Chondrocyte (in vitro differentiated cells): ENCODE results near the gene TRAPPC2L. TPM values are rescaled to one million over a fixed set of nuclear protein-coding genes. Genes with fewer than 3 reads are reported as not detected.

Source experiments
- DNase-seq: peaks from one replicate; pipeline ENCODE4 v3.0.0; 2021; ENCODE audit warnings: mixed read lengths, low spot score
- H3K27ac Mint-ChIP-seq: one replicate; pipeline ENCODE4 v1.8.0; 2021; ENCODE audit warnings: mild to moderate bottlenecking, moderate library complexity, mixed read lengths; ENCODE audit not compliant: unreplicated experiment
- H3K27me3 Mint-ChIP-seq: 2 replicates; pipeline ENCODE4 v1.8.0; 2021; ENCODE audit warnings: low read depth, mixed read lengths
- H3K36me3 Mint-ChIP-seq: 2 replicates; pipeline ENCODE4 v1.8.0; 2021; ENCODE audit warnings: low read depth, mixed read lengths
- H3K4me1 Mint-ChIP-seq: 2 replicates; pipeline ENCODE4 v1.8.0; 2021; ENCODE audit warnings: low read depth, mild to moderate bottlenecking, mixed read lengths
- H3K4me3 Mint-ChIP-seq: one replicate; pipeline ENCODE4 v1.8.0; 2021; ENCODE audit warnings: mild to moderate bottlenecking, moderate library complexity, mixed read lengths; ENCODE audit not compliant: unreplicated experiment
- H3K9me3 Mint-ChIP-seq: 2 replicates; pipeline ENCODE4 v1.8.0; 2021; ENCODE audit warnings: low read depth, mixed read lengths
- total RNA-seq: library from RNA; stranded (reverse); gene quantifications from 3 replicates; pipeline ENCODE4 v1.2.1, GENCODE V29; 2021
- TF ChIP-seq, protein P1 (sequence below): fragments of 200-600 bp; sonication (generic); IDR thresholded peaks from 2 replicates; pipeline ENCODE4 v1.5.0; 2021; ENCODE audit warnings: antibody characterized with exemption, mild to moderate bottlenecking, moderate library complexity

The TRAPPC2L gene
- total RNA-seq, 1 donor from 2014 or later, result 52.5 TPM

DNA sequence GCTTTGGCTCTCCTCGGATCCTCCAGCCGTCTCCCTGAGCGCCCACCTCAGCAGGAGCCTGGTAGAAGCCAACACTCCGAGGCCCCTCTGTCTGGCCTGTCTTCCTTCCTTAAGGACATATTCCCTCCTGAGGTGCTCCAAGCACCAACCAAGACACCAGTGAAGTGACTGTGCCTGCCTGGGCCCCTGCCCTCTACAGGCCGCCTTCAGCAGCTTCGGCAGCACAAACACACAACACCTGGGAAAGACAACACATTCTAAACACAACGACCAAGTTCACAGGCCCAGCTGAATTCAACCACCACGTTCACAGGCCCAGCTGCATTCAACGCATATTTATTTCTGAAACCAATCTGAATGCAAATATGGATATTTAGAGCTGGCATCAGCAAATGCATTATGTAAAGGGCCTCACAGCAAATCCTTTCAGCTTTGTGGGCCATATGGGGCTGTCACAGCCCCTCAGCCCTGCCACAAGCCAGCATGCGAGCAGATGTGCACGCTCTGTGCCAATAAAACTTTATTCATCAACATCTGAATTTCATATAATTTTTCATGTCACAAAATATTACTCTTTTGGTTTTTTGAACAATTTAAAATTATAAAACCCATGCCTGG is 12.4 kb upstream of the TRAPPC2L start:
- TF ChIP-seq, protein P1, sequence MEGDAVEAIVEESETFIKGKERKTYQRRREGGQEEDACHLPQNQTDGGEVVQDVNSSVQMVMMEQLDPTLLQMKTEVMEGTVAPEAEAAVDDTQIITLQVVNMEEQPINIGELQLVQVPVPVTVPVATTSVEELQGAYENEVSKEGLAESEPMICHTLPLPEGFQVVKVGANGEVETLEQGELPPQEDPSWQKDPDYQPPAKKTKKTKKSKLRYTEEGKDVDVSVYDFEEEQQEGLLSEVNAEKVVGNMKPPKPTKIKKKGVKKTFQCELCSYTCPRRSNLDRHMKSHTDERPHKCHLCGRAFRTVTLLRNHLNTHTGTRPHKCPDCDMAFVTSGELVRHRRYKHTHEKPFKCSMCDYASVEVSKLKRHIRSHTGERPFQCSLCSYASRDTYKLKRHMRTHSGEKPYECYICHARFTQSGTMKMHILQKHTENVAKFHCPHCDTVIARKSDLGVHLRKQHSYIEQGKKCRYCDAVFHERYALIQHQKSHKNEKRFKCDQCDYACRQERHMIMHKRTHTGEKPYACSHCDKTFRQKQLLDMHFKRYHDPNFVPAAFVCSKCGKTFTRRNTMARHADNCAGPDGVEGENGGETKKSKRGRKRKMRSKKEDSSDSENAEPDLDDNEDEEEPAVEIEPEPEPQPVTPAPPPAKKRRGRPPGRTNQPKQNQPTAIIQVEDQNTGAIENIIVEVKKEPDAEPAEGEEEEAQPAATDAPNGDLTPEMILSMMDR, result peak; percentile 17

DNA sequence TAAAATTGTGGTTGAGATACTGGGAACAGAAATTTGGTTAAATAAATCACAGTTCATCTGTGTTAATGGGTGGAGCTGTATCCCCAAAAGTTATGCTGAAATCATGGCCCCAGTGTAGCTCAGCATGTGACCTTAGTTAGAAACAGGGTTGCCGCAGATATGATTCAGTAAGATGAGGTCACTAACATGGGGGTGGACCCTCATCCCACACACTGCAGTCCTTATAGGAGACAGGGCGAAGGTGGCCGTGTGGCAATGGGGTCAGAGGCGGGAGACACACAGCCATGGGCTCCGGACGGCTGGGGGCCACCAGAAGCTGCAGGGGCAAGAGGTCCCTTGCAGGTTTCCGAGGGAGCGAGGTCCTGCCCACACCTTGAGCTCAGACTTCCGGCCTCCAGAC is 10.8 kb upstream of the TRAPPC2L start:
- Mint-ChIP-seq H3K36me3 (peaks cover 5% of the 10 kb centered on the region), H3K27ac (no peak overlapping the region), H3K4me3 (no peak overlapping the region), H3K27me3 (no peaks in the 10 kb centered on the region), H3K9me3 (no peaks in the 10 kb centered on the region), H3K4me1 (no peaks in the 10 kb centered on the region)
- TF ChIP-seq, protein P1, result no peak
- DNase-seq, result no peak

More for the DNA sequence above, 12.4 kb upstream of the TRAPPC2L start:
- H3K4me1 Mint-ChIP-seq, result no peaks in the 10 kb centered on the region
- peaks cover 8% of the 10 kb centered on the region for H3K36me3 Mint-ChIP-seq
- no peaks in the 10 kb centered on the region for H3K27me3 Mint-ChIP-seq
- H3K27ac Mint-ChIP-seq, result no peak overlapping the region
- no peak overlapping the region for H3K4me3 Mint-ChIP-seq
- H3K9me3 Mint-ChIP-seq, result no peaks in the 10 kb centered on the region
- no peak for DNase-seq

DNA sequence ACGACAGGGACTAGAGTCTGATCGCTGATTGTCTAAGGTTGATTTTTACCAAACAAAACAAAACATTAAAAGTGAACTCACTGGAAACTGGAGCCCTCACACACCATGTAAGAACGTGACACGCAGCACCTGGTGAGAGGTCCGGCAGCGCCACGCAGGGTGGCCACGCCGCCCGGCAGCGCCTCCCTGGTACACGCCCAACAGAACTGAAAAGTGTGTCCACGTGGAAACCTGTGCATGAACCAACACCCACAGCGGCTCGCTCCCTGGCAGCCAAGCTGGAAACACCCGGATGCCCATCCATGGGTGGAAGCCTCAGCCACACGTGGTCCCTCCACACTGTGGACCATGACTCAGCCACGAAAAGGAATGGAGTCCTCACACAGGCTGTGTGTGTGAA is 9.3 kb upstream of the TRAPPC2L start:
- TF ChIP-seq, protein P1, result no peak
- H3K36me3 Mint-ChIP-seq, result peaks cover 5% of the 10 kb centered on the region
- no peaks in the 10 kb centered on the region for H3K27me3 Mint-ChIP-seq
- no peaks in the 10 kb centered on the region for H3K9me3 Mint-ChIP-seq
- no peak overlapping the region for H3K27ac Mint-ChIP-seq
- DNase-seq, result no peak
- no peak overlapping the region for H3K4me3 Mint-ChIP-seq
- H3K4me1 Mint-ChIP-seq, result no peaks in the 10 kb centered on the region

DNA sequence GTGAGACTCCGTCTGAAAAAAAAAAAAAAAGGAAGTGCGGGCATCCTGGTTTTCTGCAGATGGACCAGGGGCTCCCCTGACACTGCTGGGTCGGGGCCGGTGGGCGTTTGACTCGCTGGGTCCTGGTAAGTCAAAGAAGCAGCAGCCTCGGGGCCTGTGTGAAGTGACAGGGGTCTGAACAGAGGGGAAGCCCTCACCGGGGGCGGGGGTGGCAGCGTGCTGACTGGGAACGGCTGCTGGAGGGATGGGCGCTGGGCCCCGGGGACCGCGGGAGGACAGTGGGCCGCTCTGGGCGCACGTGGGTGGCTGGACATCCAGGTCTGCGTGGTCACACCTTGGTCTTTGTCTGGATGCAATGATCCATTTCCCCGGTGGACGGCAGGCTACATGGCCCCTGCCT is 8.4 kb upstream of the TRAPPC2L start:
- Mint-ChIP-seq H3K27ac (no peak overlapping the region), H3K36me3 (peaks cover 1% of the 10 kb centered on the region), H3K27me3 (no peaks in the 10 kb centered on the region), H3K4me3 (no peak overlapping the region), H3K4me1 (no peaks in the 10 kb centered on the region), H3K9me3 (no peaks in the 10 kb centered on the region)
- no peak for DNase-seq
- TF ChIP-seq, protein P1, result no peak

DNA sequence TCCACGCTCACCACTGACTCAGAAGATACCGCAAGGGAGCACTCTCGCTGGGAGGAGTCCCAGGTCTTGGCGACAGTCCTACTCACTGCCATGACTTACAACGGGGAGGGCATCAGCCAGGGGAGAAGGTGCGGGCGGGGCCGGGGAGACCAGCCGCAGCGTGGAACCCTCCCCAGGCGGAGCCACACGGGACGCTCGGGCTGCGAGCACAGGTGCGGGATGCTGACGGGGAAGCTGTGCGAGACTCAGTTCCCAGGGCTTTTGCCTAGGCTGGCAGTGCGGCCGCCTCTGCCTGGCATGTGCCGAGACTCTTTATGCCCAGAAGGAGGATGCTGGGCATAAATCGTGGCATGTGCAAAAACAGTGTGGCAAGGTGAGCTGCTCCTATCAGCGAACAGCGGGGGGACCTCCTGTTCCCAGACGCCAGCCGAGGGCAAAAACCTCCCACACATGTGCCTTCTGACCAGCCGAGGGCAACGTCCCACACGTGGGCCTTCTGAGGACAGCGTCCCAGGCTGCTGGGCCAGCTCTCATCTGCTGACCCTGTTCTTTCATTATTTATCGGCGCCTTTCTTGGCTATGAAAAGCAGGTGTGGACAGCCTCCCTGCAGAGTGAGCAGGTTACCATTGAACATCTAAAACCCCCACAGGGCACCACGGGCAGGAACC is 6.3 kb upstream of the TRAPPC2L start:
- H3K27ac Mint-ChIP-seq, result no peak overlapping the region
- TF ChIP-seq, protein P1, result no peak

More for the DNA sequence above, 6.3 kb upstream of the TRAPPC2L start:
- Mint-ChIP-seq H3K4me3 (no peak overlapping the region), H3K36me3 (peaks cover 1% of the 10 kb centered on the region), H3K27me3 (no peaks in the 10 kb centered on the region), H3K9me3 (no peaks in the 10 kb centered on the region), H3K4me1 (peaks cover 5% of the 10 kb centered on the region)
- no peak for DNase-seq
